HepG2 (cell line): ENCODE data around the gene GRM7. TPM values are rescaled to one million over a fixed set of nuclear protein-coding genes. Genes with fewer than 3 reads are reported as not detected.

ENCODE experiments used
- ATAC-seq: fragments of 200-7000 bp; cut with Tn5 transposase; 3 replicates; pipeline ENCODE4 v1.9.1; 2020; ENCODE audit warnings: mild to moderate bottlenecking, moderate library complexity
- BruUV-seq: library from RNA; stranded (reverse); fragments of 400-500 nt; replicated peaks from 2 replicates; lab custom pipeline; 2021; lab: Mats Ljungman, UMichigan
- CTCF ChIA-PET: fragments of 300-600 bp; formaldehyde crosslinking; extraction: SDS; loops from one replicate; lab custom pipeline; 2021; ENCODE audit warnings: low total read pairs, inconsistent platforms, low intra/inter-chr PET ratio; lab: Yijun Ruan, JAX
- POLR2A ChIA-PET: fragments of 350-600 bp; sonication (Branson Sonifier 250); formaldehyde crosslinking; loops from one replicate; lab custom pipeline; 2020; ENCODE audit warnings: antibody characterized with exemption, inconsistent platforms; lab: Yijun Ruan, JAX
- DNase-seq: peaks from one replicate; pipeline ENCODE4 v3.0.0-alpha.2; 2015; ENCODE audit warnings: low spot score
- FAIRE-seq: peaks from 3 replicates; lab custom pipeline; 2011; peaks lifted over from hg19 to GRCh38; lab: Jason Lieb, UNC
- H2AFZ ChIP-seq: one replicate; pipeline ENCODE4 v1.6.1; 2011; ENCODE audit warnings: low read length, inconsistent platforms
- H3K27ac ChIP-seq: fragments of 300-600 bp; 3 replicates; pipeline ENCODE4 v1.8.0; 2011; ENCODE audit warnings: mixed run types, mild to moderate bottlenecking, mixed read lengths, low read length, inconsistent platforms; ENCODE audit not compliant: insufficient read depth; ENCODE audit errors: extremely low read length
- H3K27me3 ChIP-seq, 2 experiments: fragments of 200-600 bp in 1 of 2; 2 replicates in 1 of 2; 3 replicates in 1 of 2; pipeline versions ENCODE4 v1.6.0 to v1.8.0; 2011; ENCODE audit warnings: low read length in 2 of 2, mild to moderate bottlenecking in 2 of 2, moderate library complexity in 2 of 2, inconsistent platforms in 1 of 2; ENCODE audit not compliant: insufficient read depth in 2 of 2, control insufficient read depth in 1 of 2
- H3K36me3 ChIP-seq, 2 experiments: fragments of 200-600 bp in 1 of 2; replicated peaks in 1 of 2; 2 replicates in 1 of 2; 3 replicates in 1 of 2; pipeline versions ENCODE4 v1.5.1 to v1.8.0; 2011; ENCODE audit warnings: low read length in 2 of 2, inconsistent platforms in 1 of 2; ENCODE audit not compliant: insufficient read depth in 2 of 2, control insufficient read depth in 1 of 2
- H3K4me1 ChIP-seq: 2 replicates; pipeline ENCODE4 v1.5.1; 2012; ENCODE audit warnings: low read length, inconsistent platforms; ENCODE audit not compliant: insufficient read depth
- H3K4me2 ChIP-seq: 2 replicates; pipeline ENCODE4 v1.6.0; 2011; ENCODE audit warnings: low read depth, low read length, inconsistent platforms
- H3K4me3 ChIP-seq, 3 experiments: fragments of 200-600 bp in 1 of 3; sonication (generic), shearing (Covaris generic) in 1 of 3; replicated peaks in 1 of 3; 2 replicates each; pipeline ENCODE4 v1.5.1; 2011 to 2016; ENCODE audit warnings: low read length in 3 of 3, inconsistent platforms in 2 of 3, low read depth in 2 of 3, mild to moderate bottlenecking in 2 of 3, control low read depth in 1 of 3, mixed read lengths in 1 of 3; ENCODE audit not compliant: insufficient read depth in 1 of 3
- H3K79me2 ChIP-seq: one replicate; pipeline ENCODE4 v1.6.1; 2011; ENCODE audit warnings: low read length, inconsistent platforms; ENCODE audit not compliant: insufficient read depth
- H3K9ac ChIP-seq: 2 replicates; pipeline ENCODE4 v1.6.0; 2011; ENCODE audit warnings: mild to moderate bottlenecking, low read depth, low read length, inconsistent platforms; ENCODE audit not compliant: insufficient read depth
- H3K9me3 ChIP-seq: 2 replicates; pipeline ENCODE4 v1.5.1; 2012; ENCODE audit warnings: mild to moderate bottlenecking, low read length
- H4K20me1 ChIP-seq: 2 replicates; pipeline ENCODE4 v1.6.0; 2011; ENCODE audit warnings: inconsistent platforms, mild to moderate bottlenecking, low read length, moderate library complexity; ENCODE audit not compliant: insufficient read depth
- AHR ChIP-seq: IDR thresholded peaks from 2 replicates; pipeline ENCODE4 v1.6.1; 2018; ENCODE audit warnings: missing genetic modification reagents, missing compliant biosample characterization
- GFI1 ChIP-seq: sonication (generic); formaldehyde crosslinking; IDR thresholded peaks from 2 replicates; pipeline ENCODE4 v1.5.0; 2020; ENCODE audit warnings: missing genetic modification reagents, mild to moderate bottlenecking, borderline replicate concordance
- HMGA1 ChIP-seq: sonication (generic); formaldehyde crosslinking; conservative IDR thresholded peaks from 2 replicates; pipeline ENCODE4 v1.4.0; 2020; ENCODE audit warnings: missing genetic modification reagents
- NFYB ChIP-seq: sonication (generic); formaldehyde crosslinking; IDR thresholded peaks from 2 replicates; pipeline ENCODE4 v1.4.0; 2020; ENCODE audit warnings: missing genetic modification reagents
- SAP130 ChIP-seq: IDR thresholded peaks from 2 replicates; pipeline ENCODE4 v1.6.1; 2016; ENCODE audit warnings: low read depth
- TEAD2 ChIP-seq: sonication (generic); formaldehyde crosslinking; IDR thresholded peaks from 2 replicates; pipeline ENCODE4 v1.9.0; 2021; ENCODE audit warnings: missing genetic modification reagents
- ZKSCAN1 ChIP-seq: fragments of 150-350 bp; IDR thresholded peaks from 2 replicates; pipeline ENCODE4 v1.6.1; 2014; ENCODE audit warnings: low read length
- ZNF136 ChIP-seq: sonication (generic); formaldehyde crosslinking; IDR thresholded peaks from 2 replicates; pipeline ENCODE4 v1.8.1; 2022; ENCODE audit warnings: low read depth, mild to moderate bottlenecking, moderate library complexity, missing genetic modification reagents
- ZNF549 ChIP-seq: sonication (generic); formaldehyde crosslinking; IDR thresholded peaks from 2 replicates; pipeline ENCODE4 v1.5.0; 2020; ENCODE audit warnings: missing genetic modification reagents
- whole genome bisulfite sequencing: methylation state at CpG from one replicate; pipeline ENCODE4 v1.1.6; 2017; ENCODE audit warnings: low lambda C conversion rate; 5-methylcytosine and 5-hydroxymethylcytosine counted together
- in situ Hi-C: cut with HindIII; loops from 2 replicates; pipeline ENCODE4 v1.10.0; 2017; ENCODE audit warnings: low pct_unique_long_range_greater_than_20kb; ENCODE audit not compliant: extremely low pct_ligation_motif_present
- intact Hi-C: fragments of 100-400 bp; cut with micrococcal nuclease; formaldehyde crosslinking; loops from one replicate; pipeline ENCODE4 v1.10.0; 2022; ENCODE audit not compliant: unreplicated experiment
- polyA plus RNA-seq, 8 experiments: library from polyadenylated mRNA; depleted of rRNA in 3 of 8; stranded (reverse) in 7 of 8; unstranded in 1 of 8; fragments of >200 nt; fragmentation: Illumina TruSeq in 4 of 8; extraction: Trizol in 4 of 8; gene quantifications; 2 replicates each; pipeline versions ENCODE4 v1.2.1 to v1.2.3, GENCODE V29; 2011 to 2016; ENCODE audit warnings: low read depth in 4 of 8, missing spikeins in 1 of 8, mixed read lengths in 1 of 8; ENCODE audit not compliant: insufficient read depth in 1 of 8
- total RNA-seq, 5 experiments: library from RNA; depleted of rRNA; stranded (reverse); fragments of >200 nt; fragmentation: Illumina TruSeq; extraction: Trizol; gene quantifications; 2 replicates each; pipeline ENCODE4 v1.2.3, GENCODE V29; 2016; ENCODE audit warnings: low read depth in 1 of 5
- TF ChIP-seq, protein P1 (sequence below): sonication (generic); formaldehyde crosslinking; conservative IDR thresholded peaks from 2 replicates; pipeline ENCODE4 v1.8.1; 2023; ENCODE audit warnings: missing genetic modification reagents
- TF ChIP-seq, protein P2 (sequence below): sonication (generic); formaldehyde crosslinking; IDR thresholded peaks from 2 replicates; pipeline ENCODE4 v1.8.0; 2022; ENCODE audit warnings: missing genetic modification reagents, mild to moderate bottlenecking, borderline replicate concordance
- TF ChIP-seq, protein P3 (sequence below): sonication (generic); formaldehyde crosslinking; conservative IDR thresholded peaks from 2 replicates; pipeline ENCODE4 v1.8.0; 2022; ENCODE audit warnings: low read depth, missing genetic modification reagents

The GRM7 gene
- total and polyA plus RNA-seq, 2 of the 13 experiments (the other 11 are each of a cell fraction or from before 2014, with no cell fraction given): not detected

DNA sequence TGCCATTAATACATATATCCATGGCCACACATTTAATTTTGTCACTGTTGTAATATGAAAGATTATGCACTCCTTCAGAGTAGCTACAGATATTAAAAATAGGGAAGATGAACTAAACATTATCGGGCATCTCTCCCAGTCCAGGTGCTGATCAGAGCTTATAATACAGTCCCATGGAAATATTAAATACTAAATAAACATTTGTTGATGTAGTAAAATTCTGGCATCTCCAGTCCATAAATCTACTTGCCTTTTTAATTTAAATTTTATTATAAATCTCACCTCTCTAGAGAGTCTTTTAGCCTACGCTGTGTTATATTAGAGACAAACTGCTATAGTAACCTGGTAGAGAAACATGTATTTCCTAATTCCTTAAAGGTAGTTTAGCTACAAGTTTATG is 297.6 kb downstream of the GRM7 start:
- BruUV-seq: no TSS peak
- no peak for TF ChIP-seq TEAD2
- TF ChIP-seq ZNF549 (CRISPR knock-in tag): no peak
- TF ChIP-seq SAP130 (CRISPR knock-in tag): no peak
- no peak for TF ChIP-seq HMGA1 (CRISPR knock-in tag)
- TF ChIP-seq, protein P1, sequence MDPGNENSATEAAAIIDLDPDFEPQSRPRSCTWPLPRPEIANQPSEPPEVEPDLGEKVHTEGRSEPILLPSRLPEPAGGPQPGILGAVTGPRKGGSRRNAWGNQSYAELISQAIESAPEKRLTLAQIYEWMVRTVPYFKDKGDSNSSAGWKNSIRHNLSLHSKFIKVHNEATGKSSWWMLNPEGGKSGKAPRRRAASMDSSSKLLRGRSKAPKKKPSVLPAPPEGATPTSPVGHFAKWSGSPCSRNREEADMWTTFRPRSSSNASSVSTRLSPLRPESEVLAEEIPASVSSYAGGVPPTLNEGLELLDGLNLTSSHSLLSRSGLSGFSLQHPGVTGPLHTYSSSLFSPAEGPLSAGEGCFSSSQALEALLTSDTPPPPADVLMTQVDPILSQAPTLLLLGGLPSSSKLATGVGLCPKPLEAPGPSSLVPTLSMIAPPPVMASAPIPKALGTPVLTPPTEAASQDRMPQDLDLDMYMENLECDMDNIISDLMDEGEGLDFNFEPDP (CRISPR knock-in tag): no peak
- no peak for TF ChIP-seq ZNF136 (CRISPR knock-in tag)
- TF ChIP-seq, protein P2, sequence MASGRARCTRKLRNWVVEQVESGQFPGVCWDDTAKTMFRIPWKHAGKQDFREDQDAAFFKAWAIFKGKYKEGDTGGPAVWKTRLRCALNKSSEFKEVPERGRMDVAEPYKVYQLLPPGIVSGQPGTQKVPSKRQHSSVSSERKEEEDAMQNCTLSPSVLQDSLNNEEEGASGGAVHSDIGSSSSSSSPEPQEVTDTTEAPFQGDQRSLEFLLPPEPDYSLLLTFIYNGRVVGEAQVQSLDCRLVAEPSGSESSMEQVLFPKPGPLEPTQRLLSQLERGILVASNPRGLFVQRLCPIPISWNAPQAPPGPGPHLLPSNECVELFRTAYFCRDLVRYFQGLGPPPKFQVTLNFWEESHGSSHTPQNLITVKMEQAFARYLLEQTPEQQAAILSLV: no peak
- TF ChIP-seq NFYB (CRISPR knock-in tag): no peak
- TF ChIP-seq, protein P3, sequence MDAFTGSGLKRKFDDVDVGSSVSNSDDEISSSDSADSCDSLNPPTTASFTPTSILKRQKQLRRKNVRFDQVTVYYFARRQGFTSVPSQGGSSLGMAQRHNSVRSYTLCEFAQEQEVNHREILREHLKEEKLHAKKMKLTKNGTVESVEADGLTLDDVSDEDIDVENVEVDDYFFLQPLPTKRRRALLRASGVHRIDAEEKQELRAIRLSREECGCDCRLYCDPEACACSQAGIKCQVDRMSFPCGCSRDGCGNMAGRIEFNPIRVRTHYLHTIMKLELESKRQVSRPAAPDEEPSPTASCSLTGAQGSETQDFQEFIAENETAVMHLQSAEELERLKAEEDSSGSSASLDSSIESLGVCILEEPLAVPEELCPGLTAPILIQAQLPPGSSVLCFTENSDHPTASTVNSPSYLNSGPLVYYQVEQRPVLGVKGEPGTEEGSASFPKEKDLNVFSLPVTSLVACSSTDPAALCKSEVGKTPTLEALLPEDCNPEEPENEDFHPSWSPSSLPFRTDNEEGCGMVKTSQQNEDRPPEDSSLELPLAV (CRISPR knock-in tag): no peak
- no peak for TF ChIP-seq GFI1
- no peak for TF ChIP-seq ZKSCAN1
- no peak for TF ChIP-seq AHR (CRISPR knock-in tag)
- in situ Hi-C loops (no loop called here), intact Hi-C loops (no loop called here)
- Histone ChIP-seq H3K4me1 (no peaks in the 10 kb centered on the region), H3K36me3 (no peaks in the 10 kb centered on the region), H3K27me3 (no peaks in the 10 kb centered on the region; a peak in 1 of 5 replicates), H2AFZ (no peak overlapping the region), H3K79me2 (no peaks in the 10 kb centered on the region), H4K20me1 (no peaks in the 10 kb centered on the region), H3K4me3 (no peak overlapping the region), H3K9ac (no peak overlapping the region), H3K9me3 (peaks cover 95% of the 10 kb centered on the region), H3K4me2 (no peak overlapping the region), H3K27ac (no peak overlapping the region)
- DNase-seq (no peak), ATAC-seq (no peak), FAIRE-seq (no peak)
- POLR2A ChIA-PET: no interaction called here
- 13% methylated on average over 2 of the region's 2 CpGs for WGBS
- CTCF ChIA-PET: no interaction called here
